Stomach smooth muscle (tissue), 2 donors: ENCODE results near the gene DVL2.

Source experiments
- H3K27ac ChIP-seq: one replicate; pipeline ENCODE4 v1.7.0; 2013; ENCODE audit warnings: mild to moderate bottlenecking, low read length, inconsistent platforms
- H3K27me3 ChIP-seq, 2 donors: one replicate each; pipeline ENCODE4 v1.7.0; 2013; ENCODE audit warnings: low read length in 2 of 2; ENCODE audit not compliant: insufficient read depth in 2 of 2, control insufficient read depth in 1 of 2
- H3K36me3 ChIP-seq, 2 donors: one replicate each; pipeline ENCODE4 v1.7.0; 2013; ENCODE audit warnings: low read length in 2 of 2; ENCODE audit not compliant: control insufficient read depth in 2 of 2, insufficient read depth in 2 of 2
- H3K4me1 ChIP-seq: one replicate; pipeline ENCODE4 v1.7.0; 2013; ENCODE audit warnings: low read length; ENCODE audit not compliant: control insufficient read depth, insufficient read depth
- H3K4me3 ChIP-seq, 2 donors: one replicate each; pipeline ENCODE4 v1.7.0; 2013; ENCODE audit warnings: low read length in 2 of 2
- H3K9ac ChIP-seq, 2 donors: one replicate each; pipeline ENCODE4 v1.7.0; 2013; ENCODE audit warnings: low read length in 2 of 2, mild to moderate bottlenecking in 1 of 2
- H3K9me3 ChIP-seq, 2 donors: one replicate each; pipeline ENCODE4 v1.7.0; 2013; ENCODE audit warnings: low read length in 2 of 2; ENCODE audit not compliant: control insufficient read depth in 2 of 2
- donor health status: healthy.
- donor health status: Pancreatic carcinoma.

The DVL2 gene

DNA sequence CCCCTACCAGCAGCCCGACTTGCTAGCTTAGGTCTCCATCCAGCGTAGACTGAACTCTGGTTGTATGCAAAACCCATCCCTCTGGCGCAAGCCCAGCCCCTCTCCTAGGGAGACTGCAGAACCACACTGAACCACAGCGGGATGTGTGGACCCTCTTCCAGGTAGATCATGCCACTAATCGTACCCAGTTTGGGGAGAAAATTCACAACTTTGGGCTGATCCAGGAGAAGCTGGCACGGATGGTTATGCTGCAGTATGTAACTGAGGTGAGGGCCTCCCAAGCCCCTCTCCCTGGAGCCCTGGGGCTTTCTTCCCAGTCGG lies 11.4 kb downstream of the DVL2 start:
- H3K27ac ChIP-seq: no peak overlapping the region
- no peaks in the 10 kb centered on the region for H3K9me3 ChIP-seq
- H3K4me1 ChIP-seq: peaks cover 38% of the 10 kb centered on the region
- H3K4me3 ChIP-seq: no peak overlapping the region
- peaks cover 39 to 45% of the 10 kb centered on the region in 2 donors for H3K36me3 ChIP-seq
- no peaks in the 10 kb centered on the region for H3K27me3 ChIP-seq
- no peak overlapping the region for H3K9ac ChIP-seq

DNA sequence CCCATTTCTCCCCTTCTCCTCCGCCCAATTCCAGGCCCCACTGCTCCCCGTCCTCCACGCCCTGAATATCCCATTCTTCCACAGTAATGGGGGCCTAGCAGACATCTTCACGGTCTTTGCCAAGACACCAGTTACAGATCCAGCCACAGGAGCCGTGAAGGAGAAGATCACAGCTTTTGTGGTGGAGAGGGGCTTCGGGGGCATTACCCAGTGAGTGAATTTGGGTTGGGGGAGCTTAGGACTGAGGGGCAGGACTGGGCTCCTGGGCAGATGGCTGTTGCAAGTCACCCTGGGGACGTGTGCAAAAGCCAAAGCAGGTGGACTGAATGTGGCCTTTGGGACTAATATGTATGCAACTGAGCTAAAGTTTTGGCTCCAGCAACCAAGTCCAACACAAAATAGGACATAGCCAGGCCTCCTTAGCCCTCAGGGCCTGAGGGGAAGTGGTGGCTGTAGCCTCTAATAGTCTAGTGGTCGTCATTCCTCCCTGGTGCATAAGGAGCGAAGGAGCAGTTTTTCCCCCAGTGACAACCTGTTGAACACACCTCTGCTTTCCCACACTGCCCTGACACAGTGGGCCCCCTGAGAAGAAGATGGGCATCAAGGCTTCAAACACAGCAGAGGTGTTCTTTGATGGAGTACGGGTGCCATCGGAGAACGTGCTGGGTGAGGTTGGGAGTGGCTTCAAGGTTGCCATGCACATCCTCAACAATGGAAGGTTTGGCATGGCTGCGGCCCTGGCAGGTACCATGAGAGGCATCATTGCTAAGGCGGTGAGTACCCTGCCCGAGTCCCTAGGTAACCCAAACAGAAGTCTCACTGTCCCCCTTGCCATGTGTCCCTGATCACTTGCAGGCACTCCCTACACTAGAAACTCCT lies 12.0 kb downstream of the DVL2 start:
- peaks cover 35 to 42% of the 10 kb centered on the region in 2 donors for H3K36me3 ChIP-seq
- H3K9ac ChIP-seq: no peak overlapping the region
- H3K9me3 ChIP-seq: no peaks in the 10 kb centered on the region
- H3K27me3 ChIP-seq: no peaks in the 10 kb centered on the region
- peak overlapping the region; percentile 96 for H3K27ac ChIP-seq
- no peak overlapping the region for H3K4me3 ChIP-seq
- peaks cover 43% of the 10 kb centered on the region for H3K4me1 ChIP-seq

DNA sequence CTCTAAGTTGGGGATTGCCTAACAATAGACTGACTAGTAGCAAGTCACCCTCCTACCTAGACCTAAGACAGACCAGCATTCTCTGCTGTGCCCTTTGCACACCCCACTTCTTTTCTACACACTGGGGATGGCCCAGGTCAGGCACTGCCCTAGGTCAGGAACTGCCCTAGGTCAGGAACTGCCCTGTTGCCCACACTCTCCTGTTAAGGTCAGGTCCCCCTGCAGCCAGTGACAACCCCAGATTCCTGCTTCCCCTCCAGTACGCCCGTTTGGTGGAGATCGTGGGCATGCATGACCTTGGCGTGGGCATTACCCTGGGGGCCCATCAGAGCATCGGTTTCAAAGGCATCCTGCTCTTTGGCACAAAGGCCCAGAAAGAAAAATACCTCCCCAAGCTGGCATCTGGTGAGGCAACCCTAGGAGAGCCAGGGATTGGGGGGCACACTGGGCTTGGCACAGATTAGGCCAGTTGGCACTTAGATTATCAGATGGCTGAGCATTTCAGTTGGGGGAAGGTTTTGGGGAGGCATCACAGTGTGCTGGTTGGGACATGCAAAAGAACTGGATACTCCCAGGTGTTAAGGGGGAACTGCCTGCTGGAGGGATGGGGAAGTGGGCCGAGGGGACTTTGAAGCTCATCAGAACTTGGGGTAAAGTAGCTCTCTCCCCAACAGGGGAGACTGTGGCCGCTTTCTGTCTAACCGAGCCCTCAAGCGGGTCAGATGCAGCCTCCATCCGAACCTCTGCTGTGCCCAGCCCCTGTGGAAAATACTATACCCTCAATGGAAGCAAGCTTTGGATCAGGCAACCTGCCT lies 12.8 kb downstream of the DVL2 start:
- H3K9ac ChIP-seq: peak overlapping the region in 1 of 2 donors; percentile 92
- no peaks in the 10 kb centered on the region for H3K27me3 ChIP-seq
- peak overlapping the region in 1 of 2 donors; percentile 87 for H3K4me3 ChIP-seq
- peaks cover 27 to 34% of the 10 kb centered on the region in 2 donors for H3K36me3 ChIP-seq
- H3K9me3 ChIP-seq: no peaks in the 10 kb centered on the region
- peaks cover 49% of the 10 kb centered on the region for H3K4me1 ChIP-seq
- H3K27ac ChIP-seq: peak overlapping the region; percentile 96

DNA sequence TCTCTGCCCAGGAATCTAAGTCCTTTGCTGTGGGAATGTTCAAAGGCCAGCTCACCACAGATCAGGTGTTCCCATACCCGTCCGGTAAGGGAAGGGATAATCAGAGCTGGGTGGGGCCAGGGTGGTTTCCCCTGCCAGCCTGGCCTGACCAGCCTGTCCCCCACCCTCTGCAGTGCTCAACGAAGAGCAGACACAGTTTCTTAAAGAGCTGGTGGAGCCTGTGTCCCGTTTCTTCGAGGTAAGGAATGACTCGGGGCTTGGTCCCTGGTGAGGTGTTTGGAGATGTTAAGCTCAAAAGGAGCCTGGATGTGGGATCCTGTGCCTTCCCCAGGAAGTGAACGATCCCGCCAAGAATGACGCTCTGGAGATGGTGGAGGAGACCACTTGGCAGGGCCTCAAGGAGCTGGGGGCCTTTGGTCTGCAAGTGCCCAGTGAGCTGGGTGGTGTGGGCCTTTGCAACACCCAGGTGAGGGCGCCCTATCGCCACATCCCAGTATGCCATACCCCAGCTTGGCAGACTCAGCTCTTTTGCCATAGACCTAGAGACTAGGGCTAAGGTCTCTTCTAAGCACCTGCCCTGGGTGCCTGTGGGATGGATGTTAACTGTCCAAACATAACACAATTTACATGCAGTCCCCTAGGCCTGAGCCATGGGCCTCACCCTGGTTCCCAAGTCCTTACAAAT lies 13.6 kb downstream of the DVL2 start:
- Histone ChIP-seq H3K36me3 (peaks cover 25 to 29% of the 10 kb centered on the region in 2 donors), H3K4me1 (peaks cover 56% of the 10 kb centered on the region), H3K4me3 (peak overlapping the region; percentile 87 to 93), H3K9me3 (no peaks in the 10 kb centered on the region), H3K27ac (peak overlapping the region; percentile 96), H3K27me3 (no peaks in the 10 kb centered on the region), H3K9ac (peak overlapping the region; percentile 92)

DNA sequence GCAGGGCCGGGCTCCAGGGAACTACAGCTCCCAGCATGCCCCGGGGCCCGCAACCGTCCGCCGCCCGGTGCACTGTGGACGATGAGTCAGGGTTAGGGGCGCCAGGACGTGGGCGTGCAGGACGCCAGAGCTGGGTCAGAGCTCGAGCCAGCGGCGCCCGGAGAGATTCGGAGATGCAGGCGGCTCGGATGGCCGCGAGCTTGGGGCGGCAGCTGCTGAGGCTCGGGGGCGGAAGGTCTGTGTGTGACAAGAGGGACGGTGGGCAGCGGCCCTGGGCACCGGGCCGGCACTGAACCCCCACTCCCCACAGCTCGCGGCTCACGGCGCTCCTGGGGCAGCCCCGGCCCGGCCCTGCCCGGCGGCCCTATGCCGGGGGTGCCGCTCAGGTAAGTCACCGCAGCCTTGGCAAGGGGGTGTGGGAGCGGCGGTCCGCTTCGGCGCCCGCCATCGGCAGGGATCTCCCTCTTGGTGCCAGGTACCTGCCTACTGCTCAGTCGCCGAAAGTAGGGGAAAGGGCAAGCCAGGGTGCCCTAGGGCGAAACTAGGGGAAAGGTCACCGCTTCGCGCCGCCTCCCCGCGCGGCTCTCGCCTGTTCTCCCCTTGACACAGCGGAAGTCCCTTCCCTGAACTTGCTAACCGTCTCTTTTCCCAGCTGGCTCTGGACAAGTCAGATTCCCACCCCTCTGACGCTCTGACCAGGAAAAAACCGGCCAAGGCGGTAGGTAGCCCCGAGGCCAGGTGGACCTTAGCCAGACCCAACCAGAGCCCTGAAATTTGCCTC lies 14.3 kb downstream of the DVL2 start, which contains the start of the genes ACADVL and DLG4:
Gene ACADVL, plus strand, starts transcription at position 127 of the 781 bp plus-strand sequence. Its CDS starts 47 bp downstream, at position 174.
Gene DLG4, minus strand, starts transcription at position 25 of the 781 bp plus-strand sequence.
- Histone ChIP-seq H3K27me3 (no peaks in the 10 kb centered on the region), H3K36me3 (peaks cover 25 to 26% of the 10 kb centered on the region in 2 donors), H3K4me3 (peak within 1 kb of the TSS; percentile 87 to 93), H3K9ac (peak within 1 kb of the TSS; percentile 92), H3K4me1 (peaks cover 62% of the 10 kb centered on the region), H3K9me3 (no peaks in the 10 kb centered on the region), H3K27ac (peak within 1 kb of the TSS; percentile 96)

DNA sequence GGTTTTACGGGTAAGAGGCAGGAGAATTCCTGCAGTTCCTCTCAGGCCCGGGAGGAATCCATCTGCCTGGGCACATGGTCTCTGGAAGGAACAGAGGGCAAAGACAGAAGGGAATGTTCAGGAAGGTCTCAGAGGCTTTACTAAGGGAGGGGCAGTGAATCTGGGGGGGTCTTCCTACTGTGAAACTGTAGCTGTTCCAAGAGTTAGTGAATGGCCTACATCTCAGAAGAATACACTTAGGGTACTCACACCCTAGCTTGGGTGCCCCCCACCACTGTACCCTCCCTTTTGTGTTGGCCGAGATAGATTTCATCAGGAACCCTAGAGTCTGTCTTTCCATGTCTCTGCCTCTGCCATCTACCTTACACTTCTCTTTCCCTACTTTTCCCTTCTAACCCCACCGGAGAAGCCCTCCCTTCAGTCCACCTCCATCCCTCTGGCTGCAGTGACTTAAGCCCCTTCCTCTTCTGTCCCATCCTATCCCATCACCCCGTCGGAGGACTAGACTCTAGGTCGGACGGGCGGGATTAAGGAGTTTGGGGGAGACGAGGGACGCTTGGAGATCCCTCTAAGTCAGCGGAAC lies 15.0 kb downstream of the DVL2 start:
- Histone ChIP-seq H3K27me3 (no peaks in the 10 kb centered on the region), H3K9me3 (no peaks in the 10 kb centered on the region), H3K9ac (peak overlapping the region; percentile 92), H3K27ac (peak overlapping the region; percentile 96), H3K36me3 (peaks cover 21 to 22% of the 10 kb centered on the region in 2 donors), H3K4me1 (peaks cover 68% of the 10 kb centered on the region), H3K4me3 (peak overlapping the region; percentile 87 to 93)

DNA sequence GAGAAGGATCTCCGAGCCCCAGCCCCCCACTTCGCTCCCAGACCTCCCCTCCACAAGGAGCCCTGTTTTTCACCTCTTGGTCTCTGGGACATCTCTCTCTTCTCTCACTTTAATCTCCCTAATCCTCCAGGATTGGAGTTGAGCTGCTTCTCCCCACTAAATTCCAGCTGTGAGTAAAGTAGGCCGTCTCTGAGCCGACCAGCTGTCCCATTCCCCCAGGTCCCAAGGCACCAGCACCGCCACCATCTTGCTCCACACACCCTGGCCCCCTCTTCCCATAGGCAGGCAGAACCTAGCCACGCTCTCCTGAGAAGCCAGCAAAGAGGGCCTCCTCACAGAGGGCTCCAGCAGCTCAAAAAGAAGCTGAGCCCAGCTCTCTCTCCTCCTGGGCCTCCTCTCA lies 15.6 kb downstream of the DVL2 start:
- no peaks in the 10 kb centered on the region for H3K9me3 ChIP-seq
- no peak overlapping the region for H3K4me3 ChIP-seq
- H3K9ac ChIP-seq: peak overlapping the region in 1 of 2 donors; percentile 36
- peaks cover 16 to 17% of the 10 kb centered on the region in 2 donors for H3K36me3 ChIP-seq
- H3K27me3 ChIP-seq: no peaks in the 10 kb centered on the region
- peaks cover 73% of the 10 kb centered on the region for H3K4me1 ChIP-seq
- H3K27ac ChIP-seq: peak overlapping the region; percentile 96

DNA sequence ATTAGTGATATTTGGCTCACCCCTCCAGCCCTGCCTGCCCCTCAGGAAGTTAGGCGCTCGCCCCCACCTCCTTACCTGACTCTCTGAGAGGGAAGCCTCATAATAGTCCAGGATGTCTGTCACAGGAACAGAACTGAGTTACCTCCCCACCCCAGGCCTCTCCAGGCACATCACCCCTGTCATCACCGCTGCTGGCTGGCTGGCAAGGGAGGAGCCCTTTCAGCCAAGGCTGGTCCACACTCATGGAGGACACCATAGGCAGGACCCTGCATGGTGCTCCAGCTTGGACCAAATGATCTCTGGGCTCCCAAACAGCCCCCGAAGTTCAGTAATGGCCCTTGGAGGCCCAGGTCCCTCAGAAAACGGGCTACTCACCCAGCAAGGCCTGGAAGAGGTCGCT lies 16.2 kb downstream of the DVL2 start:
- Histone ChIP-seq H3K36me3 (peaks cover 11% of the 10 kb centered on the region in 2 donors), H3K4me3 (peak overlapping the region; percentile 67 to 74), H3K27me3 (no peaks in the 10 kb centered on the region), H3K9me3 (no peaks in the 10 kb centered on the region), H3K27ac (peak overlapping the region; percentile 68), H3K9ac (peak overlapping the region; percentile 62 to 70), H3K4me1 (peaks cover 76% of the 10 kb centered on the region)

DNA sequence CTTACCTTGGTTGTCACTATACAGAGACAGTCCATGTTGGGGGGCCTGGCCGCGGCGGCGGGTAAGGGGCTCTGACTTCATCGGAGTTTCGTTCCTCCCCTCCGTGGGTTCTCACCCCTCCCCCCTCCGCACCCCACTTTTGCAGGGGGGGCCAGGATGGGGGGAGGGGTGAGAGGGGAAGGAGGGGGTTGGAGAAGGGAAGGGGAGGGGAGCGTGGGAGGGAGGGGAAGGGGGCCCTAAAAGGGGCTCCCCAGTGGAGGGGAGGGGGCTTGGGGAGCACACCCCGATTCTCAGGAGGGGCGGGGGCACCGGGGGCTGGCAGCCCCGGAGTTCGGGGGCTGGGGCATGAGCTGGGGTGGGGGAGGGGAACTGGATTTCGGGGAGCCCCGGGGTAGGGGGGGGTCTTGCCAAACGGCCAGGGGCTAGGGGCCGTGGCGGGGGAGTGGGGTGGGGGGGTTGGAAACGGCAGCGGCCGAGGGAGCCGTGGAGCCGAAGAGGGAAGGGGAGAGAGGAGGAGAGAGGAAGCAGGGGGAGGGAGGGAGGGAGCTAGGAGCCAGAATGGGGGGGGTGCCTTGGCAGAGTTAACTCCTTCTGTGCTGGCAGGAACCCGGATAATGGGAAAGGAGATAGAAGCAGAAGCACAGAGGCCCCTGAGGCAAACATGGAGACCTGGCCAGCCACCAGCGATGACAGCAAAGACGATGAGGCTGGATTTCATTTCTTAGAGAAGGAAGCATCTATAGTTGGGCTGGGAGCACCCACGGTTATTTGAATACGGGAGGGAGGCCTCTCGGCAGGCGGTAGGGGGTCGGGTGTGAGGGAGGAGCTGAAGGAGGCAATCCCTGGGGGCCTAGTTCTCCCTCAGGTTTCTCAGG lies 17.0 kb downstream of the DVL2 start:
- Histone ChIP-seq H3K9me3 (no peaks in the 10 kb centered on the region), H3K27ac (peak overlapping the region; percentile 80), H3K9ac (peak overlapping the region; percentile 62 to 71), H3K4me3 (peak overlapping the region; percentile 67 to 74), H3K4me1 (peaks cover 75% of the 10 kb centered on the region), H3K27me3 (no peaks in the 10 kb centered on the region), H3K36me3 (peaks cover 3% of the 10 kb centered on the region in 2 donors)
